Coronary artery (tissue), 2 donors: ENCODE measurements around the gene BRINP1.

ENCODE experiments used
- DNase-seq: peaks from one replicate; pipeline ENCODE4 v3.0.0-alpha.2; 2017; ENCODE audit warnings: low spot score
- H3K27ac ChIP-seq, 2 donors: fragments of 200-600 bp; sonication (generic); one replicate each; pipeline ENCODE4 v1.5.1; 2016 to 2019
- H3K4me3 ChIP-seq: fragments of 200-600 bp; sonication (generic); 2 replicates; pipeline ENCODE4 v1.5.1; 2016; ENCODE audit warnings: mild to moderate bottlenecking, moderate library complexity
- TF ChIP-seq, protein P1 (sequence below): fragments of 200-600 bp; sonication (generic); IDR thresholded peaks from one replicate; pipeline ENCODE4 v1.5.1; 2019; ENCODE audit warnings: antibody characterized with exemption

Gene BRINP1

DNA sequence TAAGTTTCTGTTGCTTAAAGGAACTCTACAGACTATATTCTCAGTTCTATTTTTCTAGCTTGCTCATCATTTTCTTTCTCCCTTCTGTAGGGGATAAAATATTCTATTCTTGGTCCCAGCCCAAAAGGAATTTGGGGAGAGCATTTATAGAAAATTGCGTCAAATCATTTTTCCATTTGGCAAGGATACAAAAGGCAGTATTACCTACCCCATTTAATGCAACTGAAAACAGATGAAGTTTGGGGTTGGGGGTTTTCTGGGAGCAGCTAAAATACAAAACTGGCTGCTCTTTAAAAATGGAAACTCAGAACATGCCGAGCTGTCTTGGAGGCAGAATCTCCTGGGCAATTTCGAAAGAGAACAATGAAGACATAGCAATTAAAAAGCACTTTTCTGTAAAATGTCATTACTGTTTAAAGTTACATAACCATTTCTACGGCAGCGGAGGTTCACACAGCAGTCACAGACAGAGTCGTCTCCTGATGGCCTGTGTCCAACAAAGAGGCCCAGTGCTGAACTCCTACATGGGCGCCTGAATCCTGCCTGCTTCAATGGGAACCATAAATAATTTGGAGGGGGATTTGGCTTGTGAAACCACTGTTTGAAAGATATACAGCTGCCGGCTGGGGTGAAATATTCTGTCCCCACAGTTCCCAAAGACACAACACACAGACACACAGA is 152.4 kb downstream of the BRINP1 start:
- TF ChIP-seq, protein P1, sequence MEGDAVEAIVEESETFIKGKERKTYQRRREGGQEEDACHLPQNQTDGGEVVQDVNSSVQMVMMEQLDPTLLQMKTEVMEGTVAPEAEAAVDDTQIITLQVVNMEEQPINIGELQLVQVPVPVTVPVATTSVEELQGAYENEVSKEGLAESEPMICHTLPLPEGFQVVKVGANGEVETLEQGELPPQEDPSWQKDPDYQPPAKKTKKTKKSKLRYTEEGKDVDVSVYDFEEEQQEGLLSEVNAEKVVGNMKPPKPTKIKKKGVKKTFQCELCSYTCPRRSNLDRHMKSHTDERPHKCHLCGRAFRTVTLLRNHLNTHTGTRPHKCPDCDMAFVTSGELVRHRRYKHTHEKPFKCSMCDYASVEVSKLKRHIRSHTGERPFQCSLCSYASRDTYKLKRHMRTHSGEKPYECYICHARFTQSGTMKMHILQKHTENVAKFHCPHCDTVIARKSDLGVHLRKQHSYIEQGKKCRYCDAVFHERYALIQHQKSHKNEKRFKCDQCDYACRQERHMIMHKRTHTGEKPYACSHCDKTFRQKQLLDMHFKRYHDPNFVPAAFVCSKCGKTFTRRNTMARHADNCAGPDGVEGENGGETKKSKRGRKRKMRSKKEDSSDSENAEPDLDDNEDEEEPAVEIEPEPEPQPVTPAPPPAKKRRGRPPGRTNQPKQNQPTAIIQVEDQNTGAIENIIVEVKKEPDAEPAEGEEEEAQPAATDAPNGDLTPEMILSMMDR = no peak
- DNase-seq = no peak

DNA sequence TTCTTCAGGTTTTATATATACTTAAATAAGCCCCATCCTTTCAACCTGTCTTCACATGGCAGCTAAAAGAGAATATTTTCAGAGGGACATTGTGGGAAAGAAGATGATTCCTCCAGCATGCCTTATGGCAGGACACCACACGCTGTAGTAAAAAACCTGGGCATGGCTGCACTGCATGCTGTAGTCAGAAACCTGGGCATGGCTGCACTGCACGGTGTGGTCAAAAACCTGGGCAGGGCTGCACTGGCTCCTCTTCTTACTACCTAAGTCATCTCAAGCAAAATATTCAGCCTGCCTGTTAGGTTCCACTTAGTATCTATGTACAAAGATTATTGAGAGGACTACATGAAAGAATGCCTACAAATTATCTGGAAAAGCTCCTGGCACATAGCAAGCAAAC is 153.6 kb downstream of the BRINP1 start:
- H3K4me3 ChIP-seq = no peak overlapping the region
- H3K27ac ChIP-seq = no peak overlapping the region
- TF ChIP-seq, protein P1 = no peak
- no peak for DNase-seq

More for the DNA sequence above, 152.4 kb downstream of the BRINP1 start:
- no peak overlapping the region for H3K27ac ChIP-seq
- H3K4me3 ChIP-seq = peak overlapping the region; percentile 19

DNA sequence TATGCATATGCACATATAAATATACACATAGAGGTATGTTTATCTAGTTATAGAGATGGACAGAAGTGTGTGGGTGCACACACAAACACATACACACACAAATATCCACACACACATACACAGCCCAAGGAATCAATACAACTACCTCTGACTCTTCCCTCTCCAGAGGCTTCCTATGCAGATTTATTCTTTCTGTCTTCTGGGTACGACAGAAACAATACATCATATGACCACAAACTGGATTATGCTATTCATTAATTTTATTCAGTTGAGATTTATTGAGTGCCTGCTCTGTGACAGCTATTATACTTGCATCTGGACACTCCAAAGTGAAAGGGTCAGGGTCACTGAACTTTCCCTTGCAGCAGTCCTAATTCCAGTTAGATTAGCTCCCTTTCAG is 155.8 kb downstream of the BRINP1 start:
- no peak for DNase-seq
- H3K27ac ChIP-seq = no peak overlapping the region
- TF ChIP-seq, protein P1 = no peak

DNA sequence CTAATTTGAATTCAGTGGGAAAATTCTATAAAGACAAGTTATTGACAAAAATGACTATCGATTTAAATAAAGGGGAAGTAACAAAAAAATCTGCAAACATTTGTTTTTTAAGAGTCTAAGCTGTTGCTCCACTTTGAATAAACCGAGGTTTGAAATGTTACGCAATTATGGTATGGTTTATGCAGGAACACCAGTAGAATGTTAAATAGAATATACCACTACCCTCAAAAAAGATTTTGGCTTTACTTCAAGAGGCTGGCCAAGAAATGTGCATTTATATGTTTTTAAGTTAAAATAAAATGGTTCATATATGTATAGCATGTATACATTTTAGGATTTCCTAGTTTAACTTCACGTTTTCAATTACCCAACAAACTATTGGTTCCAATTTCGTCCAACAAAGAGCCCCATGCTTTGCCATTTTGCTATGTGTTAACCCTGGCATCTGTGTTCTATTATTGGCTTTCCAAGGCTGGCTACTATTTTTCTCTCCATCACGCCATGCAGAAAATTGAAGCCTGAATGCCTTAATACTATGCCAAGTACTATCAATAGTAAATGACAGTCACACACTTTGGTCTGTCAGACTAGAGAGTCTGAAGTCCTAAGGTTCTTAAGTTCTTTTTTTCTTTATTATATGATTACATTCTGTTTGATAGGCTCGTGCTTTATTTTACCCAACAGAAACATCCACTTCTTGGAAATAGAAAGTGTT is 171.2 kb downstream of the BRINP1 start:
- H3K4me3 ChIP-seq = no peak overlapping the region
- H3K27ac ChIP-seq = no peak overlapping the region
- DNase-seq = no peak
- TF ChIP-seq, protein P1 = no peak

More for the DNA sequence above, 155.8 kb downstream of the BRINP1 start:
- H3K4me3 ChIP-seq = no peak overlapping the region

DNA sequence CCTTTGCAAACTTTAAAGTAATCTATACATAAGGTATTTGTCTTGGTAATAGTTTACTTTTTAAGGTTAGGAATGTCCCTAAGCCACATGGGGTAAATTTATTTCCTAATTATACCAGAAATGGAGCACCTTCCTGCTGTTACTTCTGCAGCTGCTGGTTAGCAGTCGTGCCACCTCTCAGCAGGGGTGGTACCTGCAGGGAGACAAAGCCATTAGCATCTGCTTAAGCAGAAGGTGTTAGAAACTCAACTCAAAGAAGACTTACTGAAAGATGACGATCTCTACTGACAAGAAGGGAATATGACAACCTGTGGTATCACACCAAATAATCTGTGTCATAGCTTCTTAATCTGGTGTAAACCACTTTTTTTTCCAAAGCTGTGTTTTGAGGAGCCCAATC is 173.7 kb downstream of the BRINP1 start:
- TF ChIP-seq, protein P1 = no peak
- Histone ChIP-seq H3K4me3 (no peak overlapping the region), H3K27ac (no peak overlapping the region)
- DNase-seq = no peak

DNA sequence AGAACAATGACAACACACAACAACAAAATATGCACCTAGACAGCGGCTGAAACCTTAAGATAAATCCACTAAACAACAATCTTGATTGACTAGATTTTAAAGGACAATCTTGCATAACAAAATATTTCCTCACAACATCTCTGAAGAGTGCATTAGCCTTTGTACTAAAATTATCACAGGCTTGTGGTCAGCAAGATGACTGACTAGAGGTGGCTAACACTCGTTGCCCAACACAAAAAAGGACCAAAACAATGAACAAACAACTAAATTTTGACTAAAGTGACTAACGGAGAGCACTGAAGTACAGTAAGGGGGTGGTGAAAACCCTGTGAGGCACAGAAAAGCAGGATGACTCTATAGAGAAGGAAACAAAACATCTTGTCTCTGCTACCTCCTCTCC is 183.9 kb downstream of the BRINP1 start:
- H3K27ac ChIP-seq = no peak overlapping the region
- TF ChIP-seq, protein P1 = no peak
- DNase-seq = no peak
- H3K4me3 ChIP-seq = no peak overlapping the region
